IPS-18a (cell line): Measurements from ENCODE around the gene CEMIP2.

Experiments
- H3K27ac ChIP-seq: one replicate; pipeline ENCODE4 v1.5.1; 2013; ENCODE audit warnings: low read length
- H3K27me3 ChIP-seq: one replicate; pipeline ENCODE4 v1.6.1; 2013; ENCODE audit warnings: mild to moderate bottlenecking, low read length; ENCODE audit not compliant: control insufficient read depth, insufficient read depth
- H3K36me3 ChIP-seq: one replicate; pipeline ENCODE4 v1.6.1; 2013; ENCODE audit warnings: low read depth, low read length; ENCODE audit not compliant: control insufficient read depth
- H3K4me1 ChIP-seq: one replicate; pipeline ENCODE4 v1.6.1; 2013; ENCODE audit warnings: low read depth, low read length; ENCODE audit not compliant: control insufficient read depth
- H3K4me3 ChIP-seq: one replicate; pipeline ENCODE4 v1.5.1; 2013; ENCODE audit warnings: low read length
- H3K9ac ChIP-seq: one replicate; pipeline ENCODE4 v1.6.1; 2013; ENCODE audit warnings: mild to moderate bottlenecking, low read length, moderate library complexity
- H3K9me3 ChIP-seq: one replicate; pipeline ENCODE4 v1.6.1; 2013; ENCODE audit warnings: low read depth, low read length; ENCODE audit not compliant: control insufficient read depth

The CEMIP2 gene

DNA sequence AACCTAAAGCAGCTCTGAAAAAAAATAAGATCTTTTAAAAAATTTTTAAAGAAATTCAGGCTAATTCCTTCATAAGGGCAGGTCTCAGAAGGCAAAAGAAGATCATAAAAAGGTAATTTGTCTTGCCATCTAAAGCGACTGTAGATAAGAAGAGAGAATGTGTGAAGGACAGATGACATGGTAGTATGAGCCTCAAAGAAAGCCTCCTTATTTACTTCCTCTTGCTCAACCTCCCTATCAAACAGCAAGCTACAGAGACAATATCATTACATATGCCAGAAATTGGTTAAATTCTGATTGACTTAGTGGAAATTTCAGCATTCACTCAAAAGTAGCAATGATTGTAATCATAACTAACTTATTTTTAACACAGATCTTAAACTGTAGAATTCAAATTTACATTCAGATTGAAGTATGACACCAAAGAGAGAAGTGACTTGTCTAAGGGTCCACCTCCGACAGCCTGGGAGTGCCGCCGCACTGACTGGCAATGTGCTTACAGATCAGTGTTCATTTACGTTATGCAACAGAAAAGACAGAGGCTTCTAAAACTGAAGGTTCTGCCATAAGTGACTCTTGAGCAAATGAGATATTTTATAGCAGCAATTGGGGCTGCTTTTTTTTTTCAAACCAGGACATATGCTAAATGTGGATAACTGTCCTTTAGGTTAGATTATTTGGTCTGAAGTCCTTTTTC lies 132.0 kb downstream of the CEMIP2 start:
- H3K4me3 ChIP-seq = no peak overlapping the region
- H3K27ac ChIP-seq = no peak overlapping the region
- no peaks in the 10 kb centered on the region for H3K36me3 ChIP-seq
- no peak overlapping the region for H3K9ac ChIP-seq
- H3K27me3 ChIP-seq = no peaks in the 10 kb centered on the region
- no peaks in the 10 kb centered on the region for H3K9me3 ChIP-seq
- no peaks in the 10 kb centered on the region for H3K4me1 ChIP-seq

DNA sequence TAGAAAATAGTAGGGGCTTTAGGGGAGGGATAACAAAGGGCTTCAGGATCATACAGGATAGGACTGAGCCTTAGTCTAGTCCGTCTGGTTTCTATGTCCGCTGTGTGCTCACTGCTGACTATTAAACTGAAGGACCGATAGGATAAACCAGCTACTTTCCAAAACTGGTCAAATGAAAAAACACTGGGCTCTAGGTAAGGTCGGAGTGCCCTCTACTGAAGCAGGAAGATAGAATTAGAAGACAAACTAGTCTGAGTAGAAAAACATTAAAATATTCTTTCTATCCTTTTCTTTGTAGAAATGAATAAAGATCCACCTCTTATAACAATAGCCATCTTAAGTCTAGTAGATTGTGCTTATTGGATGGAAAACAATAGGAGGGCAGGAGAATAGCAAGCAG lies 133.6 kb downstream of the CEMIP2 start:
- H3K36me3 ChIP-seq = no peaks in the 10 kb centered on the region
- H3K27ac ChIP-seq = no peak overlapping the region
- H3K4me1 ChIP-seq = no peaks in the 10 kb centered on the region

More for the DNA sequence above, 133.6 kb downstream of the CEMIP2 start:
- Histone ChIP-seq H3K9ac (no peak overlapping the region), H3K27me3 (no peaks in the 10 kb centered on the region), H3K4me3 (no peak overlapping the region), H3K9me3 (no peaks in the 10 kb centered on the region)
